Activated CD8-positive, alpha-beta memory T cell treated with anti-CD3 and anti-CD28 coated beads for 1 hour (primary cell): Measurements from ENCODE around the gene SERGEF.
"Not testable (repeated sequence)": the region's sequence is repeated elsewhere in the genome, so short reads cannot be mapped to it uniquely, and the experiment has no call there.

Experiments used
- DNase-seq, 2 donors: peaks; one replicate each; pipeline ENCODE4 v3.0.0-alpha.2; 2020; ENCODE audit warnings: low read depth in 1 of 2; ENCODE audit errors: extremely low read depth in 1 of 2

The SERGEF gene

GRCh38 chr11:17868398-17868797 lies 144.4 kb downstream of the SERGEF start:
- not testable (repeated sequence) for DNase-seq

- no peak for DNase-seq
These were observed 145.5 kb downstream of the SERGEF start for GRCh38 chr11:17867341-17867740.

- no peak for DNase-seq
These were observed 146.9 kb downstream of the SERGEF start for GRCh38 chr11:17865765-17866428.

- DNase-seq = no peak
These were observed 148.3 kb downstream of the SERGEF start for GRCh38 chr11:17864478-17864941.

- no peak for DNase-seq
These were observed 151.7 kb downstream of the SERGEF start for GRCh38 chr11:17861036-17861755.

- no peak for DNase-seq
These were observed 153.3 kb downstream of the SERGEF start for GRCh38 chr11:17859552-17859951.

GRCh38 chr11:17855531-17856290 lies 157.1 kb downstream of the SERGEF start:
- DNase-seq = no peak

- no peak for DNase-seq
These were observed 159.6 kb downstream of the SERGEF start for GRCh38 chr11:17853280-17853679.

GRCh38 chr11:17852246-17852645 lies 160.6 kb downstream of the SERGEF start:
- DNase-seq = no peak

- DNase-seq = no peak
These were observed 161.2 kb downstream of the SERGEF start for GRCh38 chr11:17851697-17852096.

GRCh38 chr11:17850336-17850735 lies 162.5 kb downstream of the SERGEF start:
- DNase-seq = no peak

GRCh38 chr11:17848715-17849114 lies 164.1 kb downstream of the SERGEF start:
- no peak for DNase-seq

- DNase-seq = no peak
These were observed 165.9 kb downstream of the SERGEF start for GRCh38 chr11:17846852-17847453.

- DNase-seq = no peak
These were observed 167.4 kb downstream of the SERGEF start for GRCh38 chr11:17845431-17845881.

- DNase-seq = no peak
These were observed 172.7 kb downstream of the SERGEF start for GRCh38 chr11:17840101-17840548.

- no peak for DNase-seq
These were observed 173.4 kb downstream of the SERGEF start for GRCh38 chr11:17839450-17839849.

GRCh38 chr11:17838102-17838501 lies 174.7 kb downstream of the SERGEF start:
- no peak for DNase-seq

GRCh38 chr11:17831883-17832282 lies 181.0 kb downstream of the SERGEF start:
- no peak for DNase-seq

- no peak for DNase-seq
These were observed 181.6 kb downstream of the SERGEF start for GRCh38 chr11:17831228-17831627.

- DNase-seq = no peak
These were observed 184.5 kb downstream of the SERGEF start for GRCh38 chr11:17828311-17828751.

- no peak for DNase-seq
These were observed 185.8 kb downstream of the SERGEF start for GRCh38 chr11:17827006-17827405.
